HG03469 (cell line): Measurements from ENCODE around the gene SMPDL3A.

Experiments used
- ATAC-seq: cut with Tn5 transposase; IDR thresholded peaks from one replicate; pipeline ENCODE4 v1.9.1; 2021; ENCODE audit warnings: mild to moderate bottlenecking, moderate library complexity, moderate number of reproducible peaks; ENCODE audit not compliant: unreplicated experiment

SMPDL3A gene

DNA sequence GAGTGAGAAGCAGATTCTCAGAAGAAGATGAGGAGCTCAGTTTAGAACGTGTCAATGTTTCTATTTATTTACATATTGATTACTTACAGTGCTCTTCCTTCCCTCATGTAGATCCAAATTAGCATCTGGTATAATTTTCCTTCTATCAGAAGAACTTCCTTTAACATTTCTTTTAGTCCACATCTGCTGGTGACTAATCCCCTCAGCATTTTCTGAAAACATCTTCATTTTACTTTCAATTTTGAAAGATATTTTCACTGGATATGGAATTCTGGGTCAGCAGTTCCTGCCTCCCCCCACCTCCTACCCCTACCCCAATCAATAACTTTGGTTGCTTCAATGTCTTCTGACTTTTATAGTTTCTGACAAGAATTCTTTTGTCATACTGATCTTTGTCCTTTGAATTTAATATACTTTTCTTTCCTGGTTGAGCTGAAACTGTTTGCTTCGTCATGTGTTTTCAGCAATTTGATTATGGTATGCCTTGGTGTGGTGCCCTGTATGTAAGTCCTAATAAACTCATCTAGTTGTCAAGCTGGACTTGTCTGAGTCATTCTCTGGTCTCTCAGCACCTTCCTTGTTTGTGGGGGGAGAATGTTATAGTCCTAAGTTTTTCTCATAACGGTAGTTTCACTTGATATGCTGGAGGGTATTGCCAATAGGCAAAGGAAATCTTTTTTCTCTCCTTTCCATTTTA is 57.0 kb downstream of the SMPDL3A start:
- no peak for ATAC-seq

DNA sequence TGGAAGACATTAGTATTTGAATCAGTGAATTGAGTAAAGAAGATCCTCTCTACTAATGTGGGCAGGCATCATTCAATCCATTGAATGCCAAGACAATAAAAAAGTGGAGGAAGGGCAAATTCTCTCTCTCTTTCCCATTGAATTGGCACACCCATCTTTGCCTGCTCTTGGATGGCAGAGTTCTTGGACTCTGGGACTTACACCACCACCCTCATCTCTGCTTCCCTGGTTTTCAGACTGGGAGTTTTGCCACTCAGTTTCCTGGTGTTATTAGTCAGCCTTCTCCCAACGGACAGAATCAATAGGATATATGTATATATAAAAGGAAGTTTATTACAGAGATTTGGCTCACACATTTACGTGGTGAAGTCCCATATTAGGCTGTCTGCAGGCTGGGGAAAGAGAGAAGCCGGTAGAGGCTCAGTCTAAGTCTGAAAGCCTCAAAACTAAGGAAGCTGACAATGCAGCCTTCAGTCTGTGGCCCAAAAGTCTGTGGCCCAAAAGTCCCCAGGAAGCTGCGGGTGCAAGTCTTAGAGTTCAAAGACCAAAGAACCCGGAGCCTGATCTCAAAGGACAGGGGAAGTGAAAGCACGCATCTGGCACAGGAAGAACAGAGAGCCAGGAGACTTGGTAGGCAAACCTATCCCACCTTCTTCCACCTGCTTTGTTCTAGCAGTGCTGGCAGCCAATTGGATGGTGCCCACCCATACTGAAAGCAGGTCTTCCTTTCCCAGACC is 64.4 kb downstream of the SMPDL3A start:
- peak; percentile 96 for ATAC-seq
